UCSD-AML1 (cell line): ENCODE data around the gene AGBL1.

Experiments used
- DNase-seq: peaks from one replicate; lab custom pipeline; 2025; ENCODE audit not compliant: unreplicated experiment; lab: John Stamatoyannopoulos, UW

The AGBL1 gene

DNA sequence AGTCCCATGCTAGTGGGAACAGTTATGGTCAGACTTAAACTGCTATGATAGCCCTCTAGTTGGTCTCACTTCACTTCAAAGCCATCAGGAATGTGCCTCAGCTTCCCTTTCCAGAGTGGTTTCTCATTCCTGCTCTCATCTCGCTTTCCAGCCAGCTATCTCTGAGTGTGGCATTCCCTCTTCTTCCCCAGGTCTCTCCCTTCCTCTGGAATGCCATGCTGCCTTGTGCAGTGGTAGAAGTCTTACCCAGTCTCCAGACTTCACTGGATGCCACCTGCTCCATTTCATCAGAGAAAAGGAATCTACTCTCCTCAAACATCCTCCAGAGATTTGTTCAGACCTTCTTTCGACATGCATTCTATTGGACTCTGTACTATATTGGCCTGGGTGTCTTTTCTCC is 83.0 kb downstream of the AGBL1 start:
- no peak for DNase-seq

- no peak for DNase-seq
These were observed 84.1 kb downstream of the AGBL1 start for GRCh38 chr15:86163816-86164215.

GRCh38 chr15:86164232-86164898 is 84.7 kb downstream of the AGBL1 start:
- no peak for DNase-seq

DNA sequence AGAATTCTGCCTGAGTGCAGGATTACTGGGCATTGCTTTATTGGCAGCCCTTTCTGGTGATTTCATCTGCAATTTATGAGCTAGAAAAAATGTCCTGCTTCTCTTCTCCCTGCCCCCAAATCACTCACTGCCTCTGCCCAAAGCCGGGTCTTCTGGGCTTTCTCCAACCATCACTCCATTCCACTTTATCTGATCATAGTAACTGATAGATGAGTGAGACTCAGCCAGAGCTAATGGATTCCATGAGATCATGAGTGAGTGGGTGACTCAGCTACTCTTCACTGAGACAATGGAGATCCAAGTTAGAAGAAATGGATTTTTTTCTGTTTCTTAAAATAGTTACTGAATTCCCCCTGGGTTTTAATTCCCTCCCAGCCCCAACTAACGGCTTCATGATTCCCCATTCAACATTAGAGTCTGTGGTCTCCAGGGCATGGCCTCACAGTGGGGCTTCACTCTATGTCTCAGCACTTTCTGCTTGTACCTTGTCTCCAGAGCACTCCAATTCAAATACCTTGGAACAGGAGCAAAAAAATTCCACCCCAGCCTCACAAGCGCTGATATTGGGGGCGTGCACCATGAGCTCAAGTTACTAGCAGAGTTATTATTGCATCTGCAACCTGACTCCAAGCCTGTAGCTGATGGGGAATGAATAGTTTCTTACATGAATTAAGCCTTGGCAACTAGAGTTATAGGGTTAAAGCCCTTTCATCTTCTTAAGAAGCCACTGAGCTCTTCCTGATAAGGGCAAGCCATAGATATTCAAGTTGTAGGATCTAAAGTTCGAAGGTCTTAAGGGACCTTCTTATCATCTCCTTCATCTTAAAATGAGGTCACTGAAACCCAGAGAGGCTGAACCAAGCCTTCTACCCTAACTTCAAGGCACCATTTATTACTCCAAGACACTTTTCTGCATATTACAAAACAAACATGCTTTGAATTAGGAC is 85.9 kb downstream of the AGBL1 start:
- no peak for DNase-seq

DNA sequence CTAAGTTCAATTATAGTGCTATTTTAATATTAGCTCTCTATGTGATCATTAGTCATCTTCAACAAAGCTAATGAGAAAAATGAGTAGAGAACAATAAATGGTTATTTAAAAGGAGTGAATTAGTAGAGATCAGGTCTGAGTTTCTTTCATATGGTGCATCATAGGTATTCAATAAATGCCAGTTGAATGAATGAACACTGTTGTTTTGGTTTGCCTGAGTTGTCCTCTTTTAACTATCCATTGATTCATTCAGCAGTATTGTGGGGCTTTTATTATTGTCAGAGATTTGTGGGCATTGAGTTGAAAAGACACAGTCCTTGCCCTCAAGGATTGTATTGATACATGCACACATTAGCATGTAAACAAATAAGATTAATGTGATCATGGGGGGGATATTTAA is 88.2 kb downstream of the AGBL1 start:
- DNase-seq, result no peak

DNA sequence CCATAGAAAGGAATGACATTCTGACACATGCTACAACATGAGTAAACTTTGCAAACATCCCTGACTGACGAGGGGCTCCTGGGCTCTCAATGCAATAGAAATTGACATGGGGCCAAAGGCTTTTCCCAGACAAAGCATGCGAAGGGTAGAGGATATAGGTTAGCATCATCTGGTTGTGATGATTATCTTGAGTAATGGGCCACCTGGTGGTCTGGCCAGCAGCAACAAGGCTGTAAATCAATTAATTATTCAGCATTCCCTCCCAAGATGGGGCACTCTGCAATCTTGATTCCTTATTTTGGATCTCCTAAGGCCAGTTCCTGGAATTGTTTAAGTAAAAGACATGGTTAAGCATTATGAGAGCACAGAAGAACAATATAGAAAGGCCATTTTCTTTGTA is 99.2 kb downstream of the AGBL1 start:
- DNase-seq, result no peak

DNA sequence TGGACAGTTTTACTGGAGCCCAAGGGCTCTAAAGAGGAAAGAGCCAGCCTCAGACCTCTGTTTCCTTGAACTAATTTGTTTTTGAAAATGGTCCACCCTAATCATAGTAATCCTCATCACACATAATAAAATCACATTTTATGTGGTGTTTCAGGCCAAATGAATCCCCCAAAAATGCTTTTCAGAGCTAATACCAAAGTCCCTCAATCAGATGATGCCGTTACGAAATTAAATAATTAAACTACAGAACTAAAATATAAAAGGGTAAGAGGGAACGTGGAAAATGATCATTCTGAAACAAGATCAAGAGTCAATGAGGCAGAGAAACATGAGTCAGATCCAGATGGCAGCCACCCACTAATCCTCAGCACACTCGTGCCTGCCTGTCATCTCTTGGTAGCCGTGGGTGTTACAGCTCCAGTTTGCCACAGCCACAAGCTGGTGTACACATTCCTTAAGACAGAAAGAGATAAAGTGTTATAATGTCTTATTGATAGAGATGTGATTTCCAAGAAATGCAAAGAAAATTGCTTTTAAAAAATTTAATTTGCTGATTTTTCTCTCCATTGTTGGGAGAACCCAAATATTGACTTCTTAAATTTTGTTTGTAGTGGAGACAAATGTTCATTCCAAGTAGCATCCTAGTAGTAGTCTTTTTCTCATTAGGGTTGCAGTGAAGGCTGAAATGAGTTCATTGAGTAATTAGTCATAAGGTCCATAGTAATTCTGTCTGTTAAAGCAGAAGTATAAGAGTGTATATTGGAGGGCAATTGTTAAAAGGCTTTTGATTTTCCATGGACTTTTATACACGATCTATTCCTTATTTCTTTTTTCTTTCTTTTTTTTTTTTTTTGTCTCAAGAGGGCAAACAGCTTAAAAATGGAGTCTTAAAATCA is 104.2 kb downstream of the AGBL1 start:
- no peak for DNase-seq

- no peak for DNase-seq
These were observed 114.2 kb downstream of the AGBL1 start for GRCh38 chr15:86193716-86194380.

GRCh38 chr15:86197770-86198169 is 118.1 kb downstream of the AGBL1 start:
- DNase-seq, result no peak

GRCh38 chr15:86199467-86200145 is 119.9 kb downstream of the AGBL1 start:
- DNase-seq, result no peak

GRCh38 chr15:86201313-86202008 is 121.8 kb downstream of the AGBL1 start:
- no peak for DNase-seq

GRCh38 chr15:86203462-86203861 is 123.8 kb downstream of the AGBL1 start:
- no peak for DNase-seq

DNA sequence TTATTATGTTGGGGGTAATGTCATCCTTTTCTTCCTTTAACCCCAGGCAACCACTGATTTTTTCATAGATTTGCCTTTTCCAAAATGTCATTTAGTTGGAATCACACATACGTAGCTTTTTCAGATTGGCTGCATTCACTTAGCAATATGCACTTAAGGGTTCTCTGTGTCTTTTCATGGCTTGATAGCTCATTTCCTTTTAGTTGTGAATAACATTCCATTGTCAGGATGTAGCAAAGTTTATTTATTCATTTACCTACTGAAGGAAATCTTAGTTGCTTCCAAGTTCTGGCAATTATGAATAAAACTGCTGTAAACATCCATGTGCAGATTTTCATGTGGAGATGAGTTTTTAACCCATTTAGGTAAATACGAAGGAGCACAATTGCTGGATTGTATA is 125.4 kb downstream of the AGBL1 start:
- DNase-seq, result no peak

GRCh38 chr15:86213420-86213819 is 133.7 kb downstream of the AGBL1 start:
- DNase-seq, result no peak

DNA sequence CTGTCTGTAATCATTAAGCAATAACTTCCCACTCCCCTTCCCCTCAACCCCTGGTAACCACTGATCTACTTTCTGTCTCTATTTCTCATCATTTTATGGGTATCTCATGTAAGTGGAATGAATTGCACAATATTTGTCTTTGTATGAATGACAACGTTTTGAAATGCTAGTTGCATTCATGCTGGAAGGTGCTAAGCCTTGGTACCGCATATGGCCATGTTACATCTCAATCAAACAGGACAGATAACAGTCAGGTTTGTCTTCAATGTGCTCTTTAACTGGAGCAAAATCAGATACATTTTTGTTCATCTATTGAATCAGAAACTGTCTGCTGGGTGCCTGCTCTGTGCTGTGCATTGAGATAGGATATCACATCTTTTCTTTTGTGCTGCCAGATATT is 134.2 kb downstream of the AGBL1 start:
- DNase-seq, result no peak

DNA sequence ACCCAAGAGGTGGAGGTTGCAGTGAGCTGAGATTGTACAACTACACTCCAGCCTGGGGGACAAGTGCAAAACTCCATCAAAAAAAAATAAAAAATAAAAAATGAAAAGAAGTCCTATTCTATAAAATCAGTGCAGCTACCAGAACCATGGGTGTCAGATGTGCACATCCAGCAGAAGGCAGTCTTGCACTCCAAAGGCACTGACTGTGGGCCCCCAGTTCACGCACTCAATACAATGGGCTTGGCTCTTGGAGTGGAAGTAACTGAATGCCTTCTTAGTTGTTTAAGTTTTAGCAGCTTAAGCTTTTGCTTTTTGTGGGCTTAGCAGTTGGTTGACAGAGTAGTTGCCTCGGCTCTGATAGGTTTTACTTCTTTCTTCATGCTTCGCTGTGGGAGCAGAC is 141.4 kb downstream of the AGBL1 start:
- no peak for DNase-seq

DNA sequence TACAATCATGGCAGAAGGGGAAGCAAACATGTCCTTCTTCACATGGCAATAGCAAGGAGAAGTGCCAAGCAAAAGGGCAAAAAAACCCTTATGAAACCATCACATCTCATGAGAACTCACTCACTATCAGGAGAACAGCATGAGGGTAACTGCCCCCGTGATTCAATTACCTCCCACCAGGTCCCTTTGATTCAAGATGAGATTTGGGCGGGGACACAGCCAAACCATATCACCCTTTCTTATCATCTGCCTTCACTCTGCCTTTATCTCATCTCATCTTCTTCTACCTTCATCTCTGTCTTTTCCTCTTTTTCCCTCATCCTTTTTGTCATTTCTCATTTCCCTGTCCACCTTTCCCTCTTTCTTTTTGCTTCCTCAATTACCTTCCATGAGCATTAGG is 149.6 kb downstream of the AGBL1 start:
- DNase-seq, result no peak

DNA sequence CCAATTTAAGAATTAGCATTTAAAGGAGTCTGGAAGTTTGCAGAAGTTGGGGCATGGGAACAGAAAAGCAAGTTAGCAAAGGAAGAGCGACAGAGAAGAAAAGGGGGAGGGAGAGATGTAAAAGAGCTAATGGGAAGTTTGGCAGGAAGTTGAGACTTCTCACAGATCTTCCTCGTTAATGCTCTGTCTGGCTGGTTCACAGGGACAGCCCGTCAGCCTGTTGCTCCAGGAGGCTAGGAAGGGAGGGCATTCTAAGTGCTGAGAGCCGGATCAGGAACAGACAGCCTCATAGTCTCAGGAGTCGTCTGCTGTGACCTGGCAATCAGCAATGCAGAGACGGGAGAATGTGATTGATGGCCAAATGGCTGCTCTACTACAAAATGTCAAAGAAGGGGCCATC is 150.3 kb downstream of the AGBL1 start:
- no peak for DNase-seq

DNA sequence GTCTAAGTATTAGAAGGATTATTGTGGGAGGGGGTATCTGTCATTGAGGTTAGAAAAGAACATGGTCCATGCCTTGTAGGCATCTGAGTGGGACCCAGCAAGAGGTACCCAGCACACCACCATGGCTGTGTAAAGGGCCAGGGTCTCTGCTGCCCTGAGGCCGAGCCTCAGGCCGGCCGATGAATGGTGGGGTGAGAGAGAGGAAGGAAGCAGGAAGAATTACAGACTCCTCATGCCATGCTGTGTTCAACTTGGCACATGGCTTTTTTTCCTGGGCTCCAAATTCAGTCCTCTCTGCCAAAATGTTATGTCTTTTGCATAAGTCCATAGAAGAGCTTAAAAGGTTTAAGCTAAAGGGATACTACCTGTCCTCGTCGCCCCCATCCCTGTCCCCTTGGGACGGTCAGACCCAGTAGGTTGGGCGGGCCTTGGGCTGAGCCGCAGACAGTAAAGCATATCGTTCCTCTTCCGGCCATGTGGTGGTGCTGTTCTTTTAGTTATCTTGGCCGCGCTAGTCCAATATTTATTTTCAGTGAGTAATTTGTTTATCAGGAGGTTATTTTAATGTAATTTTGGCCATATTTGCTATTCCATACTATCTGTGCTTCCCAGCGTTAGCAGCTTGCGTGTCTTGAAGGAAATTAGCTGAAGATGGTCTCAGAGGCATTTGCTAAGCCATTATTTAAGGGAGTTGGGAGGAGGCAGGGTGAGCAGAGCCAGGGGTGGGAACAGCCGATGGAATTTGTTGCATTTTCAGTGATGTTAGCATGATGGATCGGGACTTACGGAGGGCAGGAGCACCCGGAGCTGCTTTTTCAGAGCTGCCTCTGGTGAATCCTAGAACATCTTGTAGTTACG is 152.4 kb downstream of the AGBL1 start:
- peak; percentile 13 for DNase-seq
